ENCODE data around the gene HEMK1. TPM values are rescaled to one million over a fixed set of nuclear protein-coding genes. Genes with fewer than 3 reads are reported as not detected.

HEMK1 gene
- total RNA-seq, 2 experiments from 2014 or later, result 12.4 to 14.6 TPM

- H3K27ac ChIP-seq (ENCODE audit: low read depth in 1 of 2, low read length in 2 of 2), result peak overlapping the region; percentile 58 to 74
- H3K27me3 ChIP-seq (ENCODE audit: control insufficient read depth in 1 of 2, insufficient read depth in 2 of 2, low read length in 2 of 2), result no peaks in the 10 kb centered on the region
- ChIA-PET CTCF (interaction anchor here (1.2 to 2.2 kb wide), 2 partner anchors 8 to 14 kb away, joined by 3 to 10 read pairs; no protein-coding TSS in a partner anchor), POLR2A (interaction anchor here (0.9 to 1.8 kb wide), 4 partner anchors 51 to 761 kb away, joined by 3 to 5 read pairs (median 3); partner anchors contain the start of genes DOCK3, HEMK1 and MANF)
- H3K4me1 ChIP-seq (ENCODE audit: insufficient read depth, low read length), result peaks cover 98% of the 10 kb centered on the region
- H3K36me3 ChIP-seq (ENCODE audit: insufficient read depth, low read length), result peaks cover 28% of the 10 kb centered on the region
- H3K9me3 Mint-ChIP-seq, result no peaks in the 10 kb centered on the region
- no peaks in the 10 kb centered on the region for H3K9me3 ChIP-seq (ENCODE audit: control insufficient read depth in 1 of 2, insufficient read depth in 1 of 2, low read length in 2 of 2)
- intact Hi-C loops (cut with DNase I, micrococcal nuclease), result loop anchor here in 1 of 2 experiments (2.0 to 5.0 kb wide), 2 partner anchors 47 to 1063 kb away; no protein-coding TSS in a partner anchor
- peak overlapping the region; percentile 79 for H3K4me3 Mint-ChIP-seq
- TF ChIP-seq CTCF (IDR thresholded peaks at IDR 0.05), result no peak
- DNase-seq, result peak in 5 of 14 experiments; percentile 36 to 71 (median 41)
- H3K27me3 Mint-ChIP-seq, result no peaks in the 10 kb centered on the region
- peaks cover 84% of the 10 kb centered on the region for H3K4me1 Mint-ChIP-seq (ENCODE audit: low read depth)
- peak overlapping the region; percentile 67 for H3K27ac Mint-ChIP-seq
- H3K4me3 ChIP-seq (ENCODE audit: low read length), result peak overlapping the region; percentile 8
- peak; percentile 65 for ATAC-seq (ENCODE audit: poor library complexity)
- peaks cover 7% of the 10 kb centered on the region for H3K36me3 Mint-ChIP-seq (ENCODE audit: low read depth)
Observed at GRCh38 chr3:50623840-50624474, 54.6 kb downstream of the HEMK1 start.

- H3K27ac Mint-ChIP-seq, result peak overlapping the region; percentile 67
- Histone ChIP-seq H3K9me3 (ENCODE audit: control insufficient read depth in 1 of 2, insufficient read depth in 1 of 2, low read length in 2 of 2) (no peaks in the 10 kb centered on the region), H3K4me3 (ENCODE audit: low read length) (peak overlapping the region; percentile 8), H3K27ac (ENCODE audit: low read depth in 1 of 2, low read length in 2 of 2) (peak overlapping the region in 1 of 2 donors; percentile 74), H3K27me3 (ENCODE audit: control insufficient read depth in 1 of 2, insufficient read depth in 2 of 2, low read length in 2 of 2) (no peaks in the 10 kb centered on the region), H3K36me3 (ENCODE audit: insufficient read depth, low read length) (peaks cover 33% of the 10 kb centered on the region), H3K4me1 (ENCODE audit: insufficient read depth, low read length) (peaks cover 98% of the 10 kb centered on the region)
- peaks cover 7% of the 10 kb centered on the region for H3K36me3 Mint-ChIP-seq (ENCODE audit: low read depth)
- peak overlapping the region; percentile 79 for H3K4me3 Mint-ChIP-seq
- DNase-seq (no peak), ATAC-seq (ENCODE audit: poor library complexity) (no peak)
- no peak for TF ChIP-seq CTCF (IDR thresholded peaks at IDR 0.05)
- intact Hi-C loops (cut with DNase I, micrococcal nuclease), result loop anchor here in 1 of 2 experiments (5.0 kb wide), 1 partner anchor 1063 kb away; no protein-coding TSS in a partner anchor
- CTCF ChIA-PET, result interaction anchor here (1.2 to 2.2 kb wide), 2 partner anchors 9 to 14 kb away, joined by 3 to 10 read pairs; no protein-coding TSS in a partner anchor
- H3K9me3 Mint-ChIP-seq, result no peaks in the 10 kb centered on the region
- no peaks in the 10 kb centered on the region for H3K27me3 Mint-ChIP-seq
- H3K4me1 Mint-ChIP-seq (ENCODE audit: low read depth), result peaks cover 81% of the 10 kb centered on the region
- POLR2A ChIA-PET, result interaction anchor here (1.5 kb wide), 1 partner anchor 50 kb away, joined by 3 read pairs; the partner anchor contains the start of gene DOCK3
Observed at GRCh38 chr3:50624634-50625033, 55.3 kb downstream of the HEMK1 start.

- POLR2A ChIA-PET, result interaction anchor here (1.5 kb wide), 1 partner anchor 9 kb away, joined by 4 read pairs; no protein-coding TSS in a partner anchor
- H3K9me3 ChIP-seq (ENCODE audit: control insufficient read depth in 1 of 2, insufficient read depth in 1 of 2, low read length in 2 of 2), result no peaks in the 10 kb centered on the region
- no peak for DNase-seq
- no peak for TF ChIP-seq CTCF (IDR thresholded peaks at IDR 0.05)
- H3K4me3 ChIP-seq (ENCODE audit: low read length), result no peak overlapping the region
- peaks cover 31% of the 10 kb centered on the region for H3K36me3 ChIP-seq (ENCODE audit: insufficient read depth, low read length)
- H3K27me3 ChIP-seq (ENCODE audit: control insufficient read depth in 1 of 2, insufficient read depth in 2 of 2, low read length in 2 of 2), result no peaks in the 10 kb centered on the region
- Mint-ChIP-seq H3K4me3 (peak overlapping the region; percentile 42), H3K4me1 (ENCODE audit: low read depth) (peaks cover 81% of the 10 kb centered on the region), H3K36me3 (ENCODE audit: low read depth) (peaks cover 7% of the 10 kb centered on the region), H3K27me3 (no peaks in the 10 kb centered on the region), H3K27ac (peak overlapping the region; percentile 67), H3K9me3 (no peaks in the 10 kb centered on the region)
- intact Hi-C loops (cut with DNase I, micrococcal nuclease), result no loop called here
- peaks cover 98% of the 10 kb centered on the region for H3K4me1 ChIP-seq (ENCODE audit: insufficient read depth, low read length)
- CTCF ChIA-PET, result interaction anchor here (2.2 kb wide), 1 partner anchor 9 kb away, joined by 10 read pairs; no protein-coding TSS in a partner anchor
- no peak for ATAC-seq (ENCODE audit: poor library complexity)
- no peak overlapping the region for H3K27ac ChIP-seq (ENCODE audit: low read depth in 1 of 2, low read length in 2 of 2)
Observed at GRCh38 chr3:50625231-50626182, 56.2 kb downstream of the HEMK1 start.

Data from CD4-positive, alpha-beta T cell (primary cell).